IMR-90 (cell line): Measurements from ENCODE around the gene MRPS16. TPM values are rescaled to one million over a fixed set of nuclear protein-coding genes. Genes with fewer than 3 reads are reported as not detected.

Experiments used
- ATAC-seq: fragments of 200-7000 bp; cut with Tn5 transposase; 2 replicates; pipeline ENCODE4 v1.9.1; 2020; ENCODE audit warnings: low read depth, mild to moderate bottlenecking, moderate library complexity
- BruUV-seq: library from RNA; stranded (reverse); fragments of 400-500 nt; replicated peaks from 2 replicates; lab custom pipeline; 2021; lab: Mats Ljungman, UMichigan
- CTCF ChIA-PET: fragments of 300-600 bp; formaldehyde crosslinking; extraction: SDS; loops from one replicate; lab custom pipeline; 2021; ENCODE audit warnings: antibody characterized with exemption; lab: Yijun Ruan, JAX
- POLR2A ChIA-PET: fragments of 300-600 bp; sonication (Branson Sonifier 250); formaldehyde crosslinking; loops from one replicate; lab custom pipeline; 2022; ENCODE audit warnings: antibody characterized with exemption; ENCODE audit not compliant: unreplicated experiment; lab: Charles Lee
- DNase-seq: peaks from one replicate; pipeline ENCODE4 v3.0.0; 2013
- H2AFZ ChIP-seq: replicated peaks from 2 replicates; pipeline ENCODE3; 2013; ENCODE audit warnings: low read length, mild to moderate bottlenecking; ENCODE audit not compliant: poor library complexity
- H2AK5ac ChIP-seq: 2 replicates; pipeline ENCODE4 v1.6.1; 2013; ENCODE audit warnings: low read depth, low read length, inconsistent platforms
- H2AK9ac ChIP-seq: replicated peaks from 2 replicates; pipeline ENCODE3; 2013; ENCODE audit warnings: mild to moderate bottlenecking, low read depth, low read length, moderate library complexity; ENCODE audit not compliant: poor library complexity
- H2BK120ac ChIP-seq: 2 replicates; pipeline ENCODE4 v1.6.1; 2013; ENCODE audit warnings: low read depth, low read length, inconsistent platforms
- H2BK15ac ChIP-seq: 3 replicates; pipeline ENCODE4 v1.6.1; 2013; ENCODE audit warnings: low read depth, low read length, inconsistent platforms
- H2BK20ac ChIP-seq: 2 replicates; pipeline ENCODE4 v1.6.1; 2013; ENCODE audit warnings: low read depth, mild to moderate bottlenecking, inconsistent platforms, low read length, moderate library complexity
- H2BK5ac ChIP-seq: 2 replicates; pipeline ENCODE4 v1.6.1; 2013; ENCODE audit warnings: mild to moderate bottlenecking, low read depth, low read length, inconsistent platforms; ENCODE audit not compliant: poor library complexity, severe bottlenecking
- H3K14ac ChIP-seq: replicated peaks from 2 replicates; pipeline ENCODE4 v1.6.1; 2013; ENCODE audit warnings: low read depth, low read length, inconsistent platforms
- H3K18ac ChIP-seq: 2 replicates; pipeline ENCODE4 v1.6.1; 2013; ENCODE audit warnings: low read depth, low read length, control low read depth
- H3K23ac ChIP-seq: 2 replicates; pipeline ENCODE4 v1.6.1; 2013; ENCODE audit warnings: low read depth, low read length, inconsistent platforms
- H3K27ac ChIP-seq: 2 replicates; pipeline ENCODE4 v1.5.1; 2013; ENCODE audit warnings: mild to moderate bottlenecking, control low read depth, low read length; ENCODE audit not compliant: insufficient read depth
- H3K27me3 ChIP-seq: 2 replicates; pipeline ENCODE4 v1.6.1; 2013; ENCODE audit warnings: low read length; ENCODE audit not compliant: control insufficient read depth, insufficient read depth
- H3K36me3 ChIP-seq: 2 replicates; pipeline ENCODE4 v1.6.1; 2013; ENCODE audit warnings: low read length, mixed read lengths; ENCODE audit not compliant: control insufficient read depth, insufficient read depth
- H3K4ac ChIP-seq: 2 replicates; pipeline ENCODE4 v1.6.1; 2013; ENCODE audit warnings: low read depth, low read length, inconsistent platforms
- H3K4me1 ChIP-seq: 2 replicates; pipeline ENCODE4 v1.6.1; 2013; ENCODE audit warnings: low read length, mixed read lengths; ENCODE audit not compliant: control insufficient read depth, insufficient read depth
- H3K4me2 ChIP-seq: 2 replicates; pipeline ENCODE4 v1.6.1; 2013; ENCODE audit warnings: low read depth, mild to moderate bottlenecking, control low read depth, low read length, moderate library complexity
- H3K4me3 ChIP-seq: 2 replicates; pipeline ENCODE4 v1.5.1; 2013; ENCODE audit warnings: low read depth, mild to moderate bottlenecking, control low read depth, low read length, moderate library complexity; ENCODE audit not compliant: insufficient read depth
- H3K56ac ChIP-seq: 2 replicates; pipeline ENCODE4 v1.6.1; 2013; ENCODE audit warnings: low read length, inconsistent platforms; ENCODE audit not compliant: insufficient read depth; ENCODE audit errors: extremely low read depth
- H3K79me1 ChIP-seq, 2 experiments: 2 replicates each; pipeline ENCODE4 v1.6.1; 2013; ENCODE audit warnings: low read length in 2 of 2, inconsistent platforms in 1 of 2, low read depth in 1 of 2
- H3K9ac ChIP-seq: 2 replicates; pipeline ENCODE4 v1.6.1; 2013; ENCODE audit warnings: low read depth, low read length, control low read depth
- H3K9me1 ChIP-seq: 2 replicates; pipeline ENCODE4 v1.6.1; 2013; ENCODE audit warnings: low read length, inconsistent platforms; ENCODE audit not compliant: insufficient read depth
- H3K9me3 ChIP-seq: 2 replicates; pipeline ENCODE4 v1.6.1; 2013; ENCODE audit warnings: low read length; ENCODE audit not compliant: control insufficient read depth, insufficient read depth
- H4K20me1 ChIP-seq: 2 replicates; pipeline ENCODE4 v1.6.1; 2013; ENCODE audit warnings: low read length, inconsistent platforms; ENCODE audit not compliant: insufficient read depth
- H4K5ac ChIP-seq: 2 replicates; pipeline ENCODE4 v1.6.1; 2013; ENCODE audit warnings: mild to moderate bottlenecking, low read depth, low read length, control low read depth
- H4K8ac ChIP-seq, 2 experiments: 2 replicates each; pipeline ENCODE4 v1.6.1; 2013; ENCODE audit warnings: low read depth in 2 of 2, low read length in 2 of 2, control low read depth in 1 of 2, inconsistent platforms in 1 of 2
- H4K91ac ChIP-seq: 2 replicates; pipeline ENCODE4 v1.6.1; 2013; ENCODE audit warnings: low read depth, low read length, inconsistent platforms; ENCODE audit not compliant: insufficient read depth
- CTCF ChIP-seq: conservative IDR thresholded peaks from 2 replicates; pipeline ENCODE4 v1.5.1; 2012; ENCODE audit warnings: mild to moderate bottlenecking, low read depth, low read length, improper control_type of control experiment
- ELK1 ChIP-seq: fragments of 150-350 bp; IDR thresholded peaks from 2 replicates; pipeline ENCODE4 v1.6.1; 2016; ENCODE audit warnings: low read depth, mild to moderate bottlenecking, low read length, moderate library complexity, borderline replicate concordance
- MAFK ChIP-seq: IDR thresholded peaks from 2 replicates; pipeline ENCODE4 v1.6.1; 2012; ENCODE audit warnings: low read depth, low read length, improper control_type of control experiment
- MAZ ChIP-seq: IDR thresholded peaks from 2 replicates; pipeline ENCODE4 v1.6.1; 2012; ENCODE audit warnings: low read depth, mild to moderate bottlenecking, low read length, improper control_type of control experiment, moderate library complexity, borderline replicate concordance
- NFE2L2 ChIP-seq: fragments of 150-350 bp; IDR thresholded peaks from 2 replicates; pipeline ENCODE4 v1.6.1; 2016; ENCODE audit warnings: low read depth, mild to moderate bottlenecking, low read length
- RFX5 ChIP-seq: IDR thresholded peaks from 2 replicates; pipeline ENCODE4 v1.8.0; 2012; ENCODE audit warnings: low read depth, mild to moderate bottlenecking, low read length, moderate library complexity
- WGBS, 2 experiments: methylation state at CpG; one replicate each; pipeline versions ENCODE4 v1.1.5 to v1.1.7; 2013; ENCODE audit warnings: missing lambda C conversion rate in 2 of 2; ENCODE audit not compliant: insufficient read length in 1 of 2; ENCODE audit errors: extremely low coverage in 2 of 2; 5-methylcytosine and 5-hydroxymethylcytosine counted together
- dilution Hi-C: fragments of 300-500 bp; cut with HindIII; formaldehyde crosslinking; loops from one replicate; pipeline ENCODE4 v1.14.3; 2018; ENCODE audit warnings: low sequenced_read_pairs; ENCODE audit not compliant: unreplicated experiment
- in situ Hi-C: fragments of 300-500 bp; cut with MboI; formaldehyde crosslinking; loops from 3 replicates; pipeline ENCODE4 v1.14.3; 2019; ENCODE audit warnings: low sequenced_read_pairs, inconsistent platforms, mixed read lengths
- intact Hi-C: fragments of 100-400 bp; cut with micrococcal nuclease; formaldehyde crosslinking; loops from 2 replicates; pipeline ENCODE4 v1.10.0; 2022
- polyA plus RNA-seq, 3 experiments: library from polyadenylated mRNA; depleted of rRNA; stranded (reverse); fragments of >200 nt; gene quantifications; 2 replicates each; pipeline ENCODE4 v1.2.3, GENCODE V29; 2012; ENCODE audit warnings: low replicate concordance in 1 of 3
- total RNA-seq: library from RNA; depleted of rRNA; stranded (reverse); fragments of >200 nt; gene quantifications from 2 replicates; pipeline ENCODE4 v1.2.3, GENCODE V29; 2012

Gene MRPS16
- total and polyA plus RNA-seq, 2 of the 4 experiments (the other 2 are of a cell fraction), result 45.3 to 62.4 TPM

GRCh38 chr10:73281097-73281496, 28.7 kb upstream of the MRPS16 start:
- H3K23ac ChIP-seq, result no peak overlapping the region
- no peak overlapping the region for H2BK5ac ChIP-seq
- no peak overlapping the region for H4K5ac ChIP-seq
- no peak overlapping the region for H2BK15ac ChIP-seq
- H3K18ac ChIP-seq, result no peak overlapping the region
- no peaks in the 10 kb centered on the region for H3K9me1 ChIP-seq
- no TSS peak for BruUV-seq
- peaks cover 3% of the 10 kb centered on the region; the same call in 1 of the 2 replicates for H3K4me1 ChIP-seq
- no peaks in the 10 kb centered on the region for H3K36me3 ChIP-seq
- no peaks in the 10 kb centered on the region for H3K79me1 ChIP-seq
- no peak overlapping the region for H2AFZ ChIP-seq
- H2BK20ac ChIP-seq, result no peak overlapping the region
- no peak overlapping the region for H3K56ac ChIP-seq
- no peak overlapping the region for H3K4ac ChIP-seq
- ChIA-PET POLR2A (no interaction called here), CTCF (interaction anchor here (1.5 kb wide), 1 partner anchor 15 kb away, joined by 3 read pairs; no protein-coding TSS in a partner anchor)
- H3K14ac ChIP-seq, result no peak overlapping the region
- TF ChIP-seq MAFK (no peak), CTCF (no peak), NFE2L2 (no peak), RFX5 (no peak), ELK1 (no peak), MAZ (no peak)
- H2BK120ac ChIP-seq, result no peak overlapping the region
- H3K27me3 ChIP-seq, result peaks cover 4% of the 10 kb centered on the region
- no peak overlapping the region for H3K27ac ChIP-seq
- H4K91ac ChIP-seq, result no peak overlapping the region
- DNase-seq (no peak), ATAC-seq (no peak)
- intact Hi-C loops, result no loop called here
- H3K9ac ChIP-seq, result no peak overlapping the region
- no peak overlapping the region for H4K8ac ChIP-seq
- in situ Hi-C loops, result no loop called here
- dilution Hi-C loops, result no loop called here
- H4K20me1 ChIP-seq, result no peaks in the 10 kb centered on the region
- WGBS, 2 experiments, result no CpG with 5 or more reads among the region's 3 CpGs
- H3K9me3 ChIP-seq, result no peaks in the 10 kb centered on the region
- no peak overlapping the region for H3K4me2 ChIP-seq
- no peak overlapping the region for H2AK5ac ChIP-seq
- H2AK9ac ChIP-seq, result no peak overlapping the region
- no peak overlapping the region for H3K4me3 ChIP-seq
